Measurements from ENCODE around the gene DHRS3. TPM values are rescaled to one million over a fixed set of nuclear protein-coding genes. Genes with fewer than 3 reads are reported as not detected.
A peak's percentile ranks its signal among the peaks of the same experiment; 100 is the strongest.

The DHRS3 gene
- total and polyA plus RNA-seq, 2 of the 13 experiments (the other 11 are each of a cell fraction or from before 2014, with no cell fraction given) = 48.5 to 90.5 TPM

- TF ChIP-seq GPBP1L1 (CRISPR knock-in tag; IDR thresholded peaks at IDR 0.05) (no peak), FIP1L1 (IDR thresholded peaks at IDR 0.05; ENCODE audit: borderline replicate concordance, insufficient read depth, low read depth, low read length) (no peak), ATF7-NPFF (CRISPR knock-in tag; IDR thresholded peaks at IDR 0.05; ENCODE audit: low read depth) (no peak), ZNF333 (CRISPR knock-in tag; IDR thresholded peaks at IDR 0.05; ENCODE audit: borderline replicate concordance) (0 out of 2 replicates have a peak, but pooled peaks have one; percentile 15), ZNF557 (CRISPR knock-in tag; IDR thresholded peaks at IDR 0.05) (no peak), TSC22D2 (CRISPR knock-in tag; IDR thresholded peaks at IDR 0.05; ENCODE audit: borderline replicate concordance) (no peak), SRSF9 (IDR thresholded peaks at IDR 0.05; ENCODE audit: borderline replicate concordance, insufficient read depth, low read depth, low read length, poor library complexity, severe bottlenecking) (no peak), SNAPC2 (CRISPR knock-in tag; IDR thresholded peaks at IDR 0.05) (no peak), NFIC (IDR thresholded peaks at IDR 0.05; ENCODE audit: low read length) (no peak), ETV6 (CRISPR knock-in tag; conservative IDR thresholded peaks at IDR 0.05) (no peak), ZNF75D (CRISPR knock-in tag; IDR thresholded peaks at IDR 0.05; ENCODE audit: borderline replicate concordance) (no peak), ZMYM2 (CRISPR knock-in tag; IDR thresholded peaks at IDR 0.05) (no peak), ZNF138 (CRISPR knock-in tag; IDR thresholded peaks at IDR 0.05; ENCODE audit: low read depth) (no peak), POGZ (CRISPR knock-in tag; IDR thresholded peaks at IDR 0.05) (peak; percentile 46; the same call in 1 of the 2 replicates), ARNTL (CRISPR knock-in tag; IDR thresholded peaks at IDR 0.05) (no peak), ZNF121 (CRISPR knock-in tag; IDR thresholded peaks at IDR 0.05) (no peak), GATAD1 (CRISPR knock-in tag; IDR thresholded peaks at IDR 0.05) (no peak), HDAC1 (CRISPR knock-in tag; IDR thresholded peaks at IDR 0.05) (peak; percentile 29; the same call in 1 of the 2 replicates), ZNF280B (CRISPR knock-in tag; IDR thresholded peaks at IDR 0.05; ENCODE audit: borderline replicate concordance) (no peak), PRMT3 (CRISPR knock-in tag; IDR thresholded peaks at IDR 0.05; ENCODE audit: borderline replicate concordance, low read depth) (no peak), RORA (CRISPR knock-in tag; IDR thresholded peaks at IDR 0.05) (no peak), U2AF2 (IDR thresholded peaks at IDR 0.05; ENCODE audit: low read depth, low read length) (no peak), FOXP1 (IDR thresholded peaks at IDR 0.05) (no peak), FOXP1 (CRISPR knock-in tag; IDR thresholded peaks at IDR 0.05) (no peak), ARID4A (CRISPR knock-in tag; IDR thresholded peaks at IDR 0.05; ENCODE audit: borderline replicate concordance) (no peak; the same call in 1 of the 2 replicates), RCOR2 (CRISPR knock-in tag; IDR thresholded peaks at IDR 0.05) (no peak; the same call in 1 of the 2 replicates)
Measured at GRCh38 chr1:12548973-12549459, 69.0 kb downstream of the DHRS3 start (continued).
